Naive thymus-derived CD8-positive, alpha-beta T cell (primary cell): ENCODE measurements around the gene PIEZO1. TPM values are rescaled to one million over a fixed set of nuclear protein-coding genes. Genes with fewer than 3 reads are reported as not detected.

Source experiments
- ATAC-seq, 2 donors: fragments of 150-1000 bp; cut with Tn5 transposase in 1 of 2; sonication (Bioruptor Pico), chemical (Tn5 transposase) in 1 of 2; 1 replicate in 1 of 2; 2 replicates in 1 of 2; pipeline ENCODE4 v1.10.0; 2021; ENCODE audit warnings: mild to moderate bottlenecking in 2 of 2, moderate library complexity in 2 of 2
- POLR2A ChIA-PET: fragments of 350-600 bp; sonication (Branson Sonifier 250); formaldehyde crosslinking; loops from one replicate; lab custom pipeline; 2021; ENCODE audit warnings: antibody characterized with exemption; lab: Charles Lee
- DNase-seq, 10 donors: peaks; one replicate each; pipeline versions ENCODE4 v3.0.0 to v3.0.0-alpha.2; 2020 to 2022
- H3K27ac Mint-ChIP-seq, 10 donors: one replicate each; pipeline ENCODE4 v1.8.0; 2020 to 2022; ENCODE audit warnings: mild to moderate bottlenecking in 10 of 10, mixed read lengths in 10 of 10, moderate library complexity in 4 of 10, inconsistent platforms in 1 of 10
- H3K27me3 Mint-ChIP-seq, 5 donors: one replicate each; pipeline ENCODE4 v1.8.0; 2021 to 2022; ENCODE audit warnings: mixed read lengths in 5 of 5
- H3K36me3 Mint-ChIP-seq, 3 donors: one replicate each; pipeline ENCODE4 v1.8.0; 2020 to 2022; ENCODE audit warnings: mixed read lengths in 3 of 3, mild to moderate bottlenecking in 2 of 3, inconsistent platforms in 1 of 3
- H3K4me1 Mint-ChIP-seq, 4 donors: one replicate each; pipeline ENCODE4 v1.8.0; 2021 to 2022; ENCODE audit warnings: mixed read lengths in 4 of 4
- H3K4me3 Mint-ChIP-seq, 10 donors: one replicate each; pipeline ENCODE4 v1.8.0; 2020 to 2022; ENCODE audit warnings: mild to moderate bottlenecking in 10 of 10, mixed read lengths in 10 of 10, moderate library complexity in 6 of 10, inconsistent platforms in 1 of 10
- H3K9me3 Mint-ChIP-seq, 9 donors: one replicate each; pipeline ENCODE4 v1.8.0; 2020 to 2022; ENCODE audit warnings: mixed read lengths in 9 of 9, mild to moderate bottlenecking in 3 of 9, inconsistent platforms in 1 of 9, moderate library complexity in 1 of 9
- polyA plus RNA-seq, 3 donors: library from polyadenylated mRNA; unstranded; fragments of 300-500 nt; fragmentation: Illumina TruSeq; gene quantifications; one replicate each; pipeline ENCODE4 v1.2.3, GENCODE V29; 2021
- total RNA-seq, 8 experiments: library from RNA in 2 of 8; stranded (reverse) in 2 of 8; gene quantifications; one replicate each; pipeline ENCODE4 v1.2.3 and lab custom pipeline; 2021 to 2026

Gene PIEZO1
- total and polyA plus RNA-seq, 5 experiments from 2014 or later: 2.4 to 94.5 (median 8.4) TPM

GRCh38 chr16:88768071-88768783, 16.8 kb downstream of the PIEZO1 start:
- no peak for ATAC-seq
- POLR2A ChIA-PET: interaction anchor here (1.2 to 6.2 kb wide), 2 partner anchors 14 to 23 kb away, joined by 3 to 51 read pairs; partner anchors contain the start of gene PIEZO1
- H3K27ac Mint-ChIP-seq: no peak overlapping the region

GRCh38 chr16:88767546-88768070, 17.4 kb downstream of the PIEZO1 start:
- H3K27ac Mint-ChIP-seq: peak overlapping the region in 2 of 10 donors; percentile 24 to 38
- peaks cover 10 to 41% (median 37%) of the 10 kb centered on the region in 4 donors for H3K4me1 Mint-ChIP-seq
- no peaks in the 10 kb centered on the region for H3K27me3 Mint-ChIP-seq
- H3K36me3 Mint-ChIP-seq: peaks cover 0 to 3% (median 0%) of the 10 kb centered on the region in 3 donors
- ATAC-seq (no peak), DNase-seq (no peak)
- POLR2A ChIA-PET: interaction anchor here (1.2 to 6.2 kb wide), 2 partner anchors 15 to 22 kb away, joined by 3 to 51 read pairs; partner anchors contain the start of gene PIEZO1
- H3K4me3 Mint-ChIP-seq: peak overlapping the region in 2 of 10 donors; percentile 19 to 29
- no peaks in the 10 kb centered on the region for H3K9me3 Mint-ChIP-seq

More at GRCh38 chr16:88768071-88768783, 16.8 kb downstream of the PIEZO1 start:
- Mint-ChIP-seq H3K36me3 (peaks cover 0 to 2% (median 0%) of the 10 kb centered on the region in 3 donors), H3K9me3 (no peaks in the 10 kb centered on the region), H3K27me3 (no peaks in the 10 kb centered on the region), H3K4me3 (no peak overlapping the region), H3K4me1 (peaks cover 10 to 41% (median 37%) of the 10 kb centered on the region in 4 donors)
- DNase-seq: no peak

- Mint-ChIP-seq H3K27ac (peak overlapping the region in 2 of 10 donors; percentile 35 to 38), H3K4me3 (no peak overlapping the region), H3K27me3 (no peaks in the 10 kb centered on the region), H3K9me3 (no peaks in the 10 kb centered on the region), H3K4me1 (peaks cover 10 to 41% (median 37%) of the 10 kb centered on the region in 4 donors), H3K36me3 (peaks cover 0 to 3% (median 0%) of the 10 kb centered on the region in 3 donors)
- POLR2A ChIA-PET: interaction anchor here (1.1 to 6.2 kb wide), 3 partner anchors 15 to 22 kb away, joined by 3 to 51 read pairs (median 3); partner anchors contain the start of gene PIEZO1
- no peak for DNase-seq
- no peak for ATAC-seq
These were observed 18.0 kb downstream of the PIEZO1 start for GRCh38 chr16:88766975-88767374.

- Mint-ChIP-seq H3K4me3 (no peak overlapping the region), H3K9me3 (no peaks in the 10 kb centered on the region), H3K27ac (no peak overlapping the region), H3K27me3 (no peaks in the 10 kb centered on the region), H3K36me3 (peaks cover 0 to 3% (median 0%) of the 10 kb centered on the region in 3 donors), H3K4me1 (peaks cover 9 to 33% (median 25%) of the 10 kb centered on the region in 4 donors)
- DNase-seq (no peak), ATAC-seq (no peak)
- POLR2A ChIA-PET: interaction anchor here (0.7 kb wide), 1 partner anchor 148 kb away, joined by 4 read pairs; no protein-coding TSS in a partner anchor
These were observed 20.1 kb downstream of the PIEZO1 start for GRCh38 chr16:88764913-88765349.

- no peaks in the 10 kb centered on the region for H3K27me3 Mint-ChIP-seq
- H3K4me1 Mint-ChIP-seq: peaks cover 10 to 30% (median 23%) of the 10 kb centered on the region in 4 donors
- DNase-seq: no peak
- ATAC-seq: no peak
- peaks cover 0 to 3% (median 0%) of the 10 kb centered on the region in 3 donors for H3K36me3 Mint-ChIP-seq
- no peaks in the 10 kb centered on the region for H3K9me3 Mint-ChIP-seq
- no peak overlapping the region for H3K4me3 Mint-ChIP-seq
- POLR2A ChIA-PET: interaction anchor here (4.0 kb wide), 1 partner anchor 19 kb away, joined by 15 read pairs; no protein-coding TSS in a partner anchor
- H3K27ac Mint-ChIP-seq: no peak overlapping the region
These were observed 20.9 kb downstream of the PIEZO1 start for GRCh38 chr16:88764080-88764479.

GRCh38 chr16:88763502-88764053, 21.4 kb downstream of the PIEZO1 start:
- no peak for ATAC-seq
- POLR2A ChIA-PET: interaction anchor here (4.0 kb wide), 1 partner anchor 18 kb away, joined by 15 read pairs; no protein-coding TSS in a partner anchor
- no peak overlapping the region for H3K27ac Mint-ChIP-seq

GRCh38 chr16:88762941-88763340, 22.1 kb downstream of the PIEZO1 start:
- Mint-ChIP-seq H3K27me3 (no peaks in the 10 kb centered on the region), H3K36me3 (peaks cover 0 to 3% (median 0%) of the 10 kb centered on the region in 3 donors), H3K4me1 (peaks cover 12 to 37% (median 26%) of the 10 kb centered on the region in 4 donors), H3K4me3 (no peak overlapping the region), H3K27ac (no peak overlapping the region), H3K9me3 (no peaks in the 10 kb centered on the region)
- no peak for DNase-seq
- POLR2A ChIA-PET: interaction anchor here (1.2 to 4.0 kb wide), 3 partner anchors 8 to 30 kb away, joined by 3 to 15 read pairs (median 6); no protein-coding TSS in a partner anchor
- no peak for ATAC-seq

More at GRCh38 chr16:88763502-88764053, 21.4 kb downstream of the PIEZO1 start:
- no peaks in the 10 kb centered on the region for H3K9me3 Mint-ChIP-seq
- no peak for DNase-seq
- peaks cover 0 to 3% (median 0%) of the 10 kb centered on the region in 3 donors for H3K36me3 Mint-ChIP-seq
- H3K27me3 Mint-ChIP-seq: no peaks in the 10 kb centered on the region
- H3K4me3 Mint-ChIP-seq: no peak overlapping the region
- H3K4me1 Mint-ChIP-seq: peaks cover 12 to 31% (median 24%) of the 10 kb centered on the region in 4 donors

GRCh38 chr16:88762258-88762870, 22.7 kb downstream of the PIEZO1 start:
- peaks cover 0 to 3% (median 0%) of the 10 kb centered on the region in 3 donors for H3K36me3 Mint-ChIP-seq
- no peaks in the 10 kb centered on the region for H3K27me3 Mint-ChIP-seq
- no peaks in the 10 kb centered on the region for H3K9me3 Mint-ChIP-seq
- no peak overlapping the region for H3K27ac Mint-ChIP-seq
- no peak for ATAC-seq
- DNase-seq: no peak
- peaks cover 11 to 33% (median 23%) of the 10 kb centered on the region in 4 donors for H3K4me1 Mint-ChIP-seq
- H3K4me3 Mint-ChIP-seq: no peak overlapping the region
- POLR2A ChIA-PET: interaction anchor here (1.0 to 4.0 kb wide), 4 partner anchors 9 to 40 kb away, joined by 3 to 15 read pairs (median 4); no protein-coding TSS in a partner anchor

GRCh38 chr16:88761830-88762229, 23.2 kb downstream of the PIEZO1 start:
- POLR2A ChIA-PET: interaction anchor here (1.0 to 4.0 kb wide), 4 partner anchors 9 to 41 kb away, joined by 3 to 15 read pairs (median 4); no protein-coding TSS in a partner anchor
- Mint-ChIP-seq H3K27ac (no peak overlapping the region), H3K9me3 (no peaks in the 10 kb centered on the region), H3K4me3 (no peak overlapping the region), H3K4me1 (peaks cover 7 to 31% (median 19%) of the 10 kb centered on the region in 4 donors), H3K36me3 (peaks cover 0 to 3% (median 0%) of the 10 kb centered on the region in 3 donors), H3K27me3 (no peaks in the 10 kb centered on the region)
- no peak for DNase-seq
- ATAC-seq: no peak

GRCh38 chr16:88761143-88761534, 23.9 kb downstream of the PIEZO1 start:
- no peak overlapping the region for H3K4me3 Mint-ChIP-seq
- no peaks in the 10 kb centered on the region for H3K27me3 Mint-ChIP-seq
- no peak for ATAC-seq
- peaks cover 7 to 30% (median 17%) of the 10 kb centered on the region in 4 donors for H3K4me1 Mint-ChIP-seq
- H3K27ac Mint-ChIP-seq: no peak overlapping the region
- no peak for DNase-seq
- peaks cover 0 to 3% (median 0%) of the 10 kb centered on the region in 3 donors for H3K36me3 Mint-ChIP-seq
- H3K9me3 Mint-ChIP-seq: no peaks in the 10 kb centered on the region
- POLR2A ChIA-PET: interaction anchor here (2.6 to 4.0 kb wide), 2 partner anchors 10 to 16 kb away, joined by 12 to 15 read pairs; no protein-coding TSS in a partner anchor

GRCh38 chr16:88760424-88761142, 24.4 kb downstream of the PIEZO1 start:
- Mint-ChIP-seq H3K36me3 (peaks cover 0 to 3% (median 0%) of the 10 kb centered on the region in 3 donors), H3K27me3 (no peaks in the 10 kb centered on the region), H3K27ac (no peak overlapping the region), H3K9me3 (no peaks in the 10 kb centered on the region), H3K4me1 (peaks cover 7 to 27% (median 16%) of the 10 kb centered on the region in 4 donors), H3K4me3 (no peak overlapping the region)
- no peak for DNase-seq
- no peak for ATAC-seq
- POLR2A ChIA-PET: interaction anchor here (1.0 to 4.0 kb wide), 4 partner anchors 10 to 24 kb away, joined by 3 to 15 read pairs (median 8); no protein-coding TSS in a partner anchor
